HG03066 (cell line): ENCODE results near the gene LRGUK.

Source experiments
- ATAC-seq: cut with Tn5 transposase; IDR thresholded peaks from one replicate; pipeline ENCODE4 v1.9.1; 2021; ENCODE audit warnings: low read depth; ENCODE audit not compliant: unreplicated experiment

LRGUK gene

DNA sequence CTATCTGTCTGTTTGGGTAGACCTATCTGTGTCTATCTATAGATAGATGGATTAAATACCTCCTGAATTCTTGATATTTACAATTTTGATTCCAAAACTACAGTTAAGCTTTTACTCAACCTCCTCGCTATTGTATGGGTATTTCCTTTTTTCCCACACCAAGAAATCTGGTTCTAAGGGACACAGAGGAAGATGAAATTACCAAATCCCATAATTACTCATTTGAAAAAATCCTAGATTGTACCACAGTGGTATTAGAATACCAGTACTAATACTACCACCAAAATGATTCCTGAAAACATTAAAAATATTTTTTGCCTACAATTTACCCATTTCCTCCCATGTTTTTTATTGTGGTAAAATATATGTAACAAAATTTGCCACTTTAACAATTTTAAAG, 53.2 kb downstream of the LRGUK start:
- no peak for ATAC-seq

DNA sequence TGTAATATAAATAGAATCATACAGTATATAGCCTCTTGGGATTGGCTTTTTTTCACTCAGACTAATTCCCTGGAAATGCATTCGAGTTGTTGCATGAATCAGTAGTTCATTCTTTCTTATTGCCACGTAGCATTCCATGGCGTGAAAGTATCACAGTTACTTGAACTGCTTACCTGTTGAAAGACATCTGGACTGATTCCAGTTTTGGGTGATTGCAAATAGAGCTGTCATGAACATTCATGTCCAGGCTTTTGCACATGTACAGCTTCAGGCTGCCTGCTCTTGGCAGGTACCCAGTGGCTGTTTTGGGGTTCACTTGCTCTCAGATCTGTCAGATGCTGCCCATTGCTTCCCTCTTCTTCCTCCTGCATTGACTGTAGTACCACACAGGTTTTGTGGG, 54.9 kb downstream of the LRGUK start:
- ATAC-seq, result no peak

DNA sequence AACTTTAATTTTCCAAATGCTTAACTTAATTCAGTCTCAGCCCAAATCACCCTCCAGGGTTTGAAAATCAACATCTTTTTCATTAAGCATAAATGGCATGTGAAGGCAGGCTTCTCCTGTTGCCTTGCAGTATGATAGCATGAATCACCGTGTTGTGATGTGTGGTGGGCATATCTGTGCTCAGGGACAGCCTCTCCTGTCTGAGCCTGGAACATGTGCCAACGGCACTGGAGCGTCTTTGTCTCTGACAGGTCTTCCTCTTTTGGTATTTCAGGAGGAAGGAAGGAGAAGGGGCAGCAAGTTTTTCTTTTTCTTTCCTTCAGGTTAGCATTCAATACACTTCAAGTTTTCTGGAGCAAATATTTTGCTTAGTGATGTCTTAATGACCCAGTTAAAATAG, 57.6 kb downstream of the LRGUK start:
- no peak for ATAC-seq

DNA sequence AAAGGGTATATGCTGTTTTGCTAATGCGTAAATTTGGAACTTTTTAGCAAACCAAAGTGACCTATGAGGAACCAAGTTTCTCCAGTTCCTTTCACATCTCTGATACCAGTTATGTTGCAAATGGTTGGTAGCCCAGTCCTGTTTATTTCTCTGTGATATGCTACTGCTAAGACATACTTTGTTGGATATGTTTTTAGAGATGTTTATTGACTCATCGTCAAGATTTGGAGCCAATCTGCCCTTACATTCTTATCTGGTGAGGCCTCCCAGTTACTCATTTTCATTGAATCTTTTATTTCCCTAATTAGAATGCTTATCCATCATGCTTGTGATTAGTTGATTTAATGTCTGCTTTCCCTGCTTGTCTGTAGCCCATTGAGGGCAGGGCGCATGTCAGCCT, 58.9 kb downstream of the LRGUK start:
- ATAC-seq, result no peak

DNA sequence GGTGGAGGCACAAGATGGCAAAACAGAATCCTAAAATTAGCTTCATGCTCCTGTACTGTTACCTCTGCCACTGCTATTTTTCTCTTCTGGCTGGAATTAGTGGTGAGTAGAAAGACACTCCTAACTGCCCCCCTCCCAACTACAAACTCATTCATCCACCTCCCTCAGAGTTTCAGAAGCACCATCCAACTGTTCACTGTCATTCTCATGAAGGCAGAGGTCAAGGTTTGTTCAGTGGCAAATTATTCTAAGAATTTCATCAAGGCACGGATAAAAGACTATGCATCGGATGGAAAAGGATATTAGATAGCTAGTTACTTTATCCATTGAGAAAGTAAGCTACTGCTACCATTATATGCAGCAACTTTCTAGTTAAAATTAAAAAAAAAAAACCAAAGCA, 59.7 kb downstream of the LRGUK start:
- no peak for ATAC-seq

DNA sequence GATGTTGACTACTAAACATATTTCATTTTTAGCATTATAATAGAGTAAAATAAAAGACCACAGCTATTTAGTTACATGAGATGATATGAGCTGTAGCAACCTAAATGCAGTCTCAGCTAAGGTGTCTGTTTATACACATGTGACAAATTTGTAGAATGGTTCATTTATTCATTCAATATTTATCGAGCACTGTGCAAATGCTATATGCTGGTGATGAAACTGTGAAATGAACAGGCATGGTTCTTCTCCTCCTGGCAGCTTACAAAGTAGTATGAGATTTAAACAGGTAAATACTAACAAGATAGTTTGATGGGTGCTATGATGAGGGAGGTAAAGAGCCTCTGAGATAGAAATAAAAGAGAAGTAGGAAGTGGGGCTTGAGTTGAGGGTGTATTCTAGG, 60.8 kb downstream of the LRGUK start:
- no peak for ATAC-seq

DNA sequence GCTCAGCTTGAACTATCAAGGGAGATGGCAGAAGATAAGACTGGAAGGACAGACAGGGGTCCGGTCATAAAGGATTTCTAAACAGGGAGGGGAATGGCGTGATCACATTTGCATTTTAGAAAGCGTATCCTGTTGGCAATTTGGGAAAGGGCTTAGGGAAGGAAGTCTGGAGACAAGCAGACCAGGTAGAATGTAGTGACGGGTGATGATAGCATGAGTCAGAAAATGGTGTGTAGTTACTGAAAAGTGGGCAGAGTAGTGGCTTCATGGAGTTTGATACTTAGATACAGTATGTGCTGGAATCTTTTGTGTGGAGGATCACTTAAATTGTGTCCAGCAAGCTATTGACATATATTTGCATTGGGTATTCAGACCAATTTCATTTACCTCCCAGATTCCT, 61.2 kb downstream of the LRGUK start:
- ATAC-seq, result no peak

DNA sequence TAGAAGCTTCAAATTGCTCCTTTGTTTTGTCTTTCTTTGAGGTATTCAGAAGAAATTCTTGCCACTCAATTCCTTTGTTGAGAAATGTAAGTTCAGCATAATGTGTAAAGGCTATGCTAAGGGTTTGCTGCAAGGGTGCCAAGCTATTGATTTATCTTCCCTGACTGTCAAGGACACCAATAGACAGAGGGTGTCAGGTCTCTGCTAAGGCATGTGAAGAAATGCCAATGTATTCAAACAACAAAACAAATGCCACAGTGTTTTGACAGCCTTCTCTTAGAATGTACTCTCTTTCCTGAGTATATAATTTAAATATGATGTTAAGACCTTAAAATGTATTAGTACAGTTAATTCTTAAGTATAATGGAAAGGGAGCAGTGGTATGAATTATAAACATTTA, 62.4 kb downstream of the LRGUK start:
- ATAC-seq, result no peak

DNA sequence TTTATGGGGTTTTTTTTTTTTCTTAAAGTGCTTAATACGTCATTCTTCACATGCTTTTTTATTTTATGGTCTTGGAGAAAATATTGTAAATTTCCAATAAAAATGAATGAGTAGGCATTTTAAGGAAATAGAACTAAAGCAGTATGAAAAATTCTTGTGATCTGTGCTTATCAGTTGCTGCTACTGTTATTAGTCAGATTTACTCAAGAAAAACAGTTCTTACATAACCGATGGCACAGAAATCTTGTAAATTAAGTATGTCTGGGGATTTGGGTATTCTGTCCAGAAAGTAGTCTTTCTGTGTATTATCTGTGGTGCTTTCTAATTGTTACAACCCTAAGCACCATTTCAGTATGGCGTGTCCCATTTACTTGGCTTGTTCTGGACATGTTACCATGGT, 64.7 kb downstream of the LRGUK start:
- ATAC-seq, result no peak

DNA sequence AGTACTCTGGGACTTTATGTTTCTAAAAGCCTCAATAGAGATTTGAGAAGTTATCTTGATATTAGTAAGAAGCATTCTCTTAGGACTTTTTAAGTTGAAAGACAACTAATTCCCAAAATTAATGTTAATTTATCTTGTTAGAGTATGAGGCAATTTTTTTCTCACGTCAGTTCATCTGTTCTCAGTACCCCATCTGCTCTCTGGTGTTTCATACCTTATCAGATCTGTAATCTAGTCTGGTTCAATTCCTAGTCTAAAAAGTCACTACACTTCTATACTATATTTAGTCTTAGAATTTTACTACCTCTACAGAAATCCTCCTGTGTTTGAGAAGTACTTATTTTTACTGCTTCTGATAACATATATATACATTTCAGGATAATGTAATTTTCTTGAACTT, 66.1 kb downstream of the LRGUK start:
- ATAC-seq, result no peak

DNA sequence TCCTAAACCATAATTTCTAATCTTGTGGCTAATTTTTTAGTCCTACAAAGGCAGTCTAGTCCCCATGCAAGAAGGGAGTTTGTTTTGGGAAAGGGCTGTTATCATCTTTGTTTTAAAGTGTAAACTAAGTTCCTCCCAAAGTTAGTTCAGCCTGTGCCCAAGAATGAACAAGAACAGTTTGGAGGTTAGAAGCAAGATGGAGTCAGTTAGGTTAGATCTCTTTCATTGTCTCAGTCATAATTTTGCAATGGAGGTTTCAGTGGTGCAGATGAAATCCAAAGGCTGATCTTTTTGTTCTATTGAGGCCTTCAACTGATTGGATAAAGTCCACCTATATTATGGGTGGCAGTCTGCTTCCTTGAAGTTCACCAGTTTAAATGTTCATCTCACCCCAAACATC, 68.1 kb downstream of the LRGUK start:
- no peak for ATAC-seq

DNA sequence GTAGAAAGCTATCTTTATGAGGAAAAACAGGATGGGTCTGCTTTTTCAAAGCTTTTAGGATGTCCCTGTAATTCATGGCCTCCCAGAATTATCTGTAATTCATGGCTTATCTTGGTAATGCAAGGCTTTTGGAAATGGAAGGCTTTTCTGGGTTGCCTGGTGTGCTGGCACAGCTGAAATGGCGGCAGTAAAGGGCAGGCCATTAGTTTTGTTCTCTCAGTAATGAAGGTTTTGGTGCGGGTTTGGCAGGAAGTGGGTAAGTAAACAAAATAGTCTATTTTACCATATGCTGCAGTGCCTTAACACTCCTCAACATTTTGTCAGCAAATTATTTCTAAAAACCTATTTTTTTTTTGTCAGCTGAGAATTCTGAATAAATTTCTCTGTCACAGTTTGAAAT, 69.3 kb downstream of the LRGUK start:
- no peak for ATAC-seq

DNA sequence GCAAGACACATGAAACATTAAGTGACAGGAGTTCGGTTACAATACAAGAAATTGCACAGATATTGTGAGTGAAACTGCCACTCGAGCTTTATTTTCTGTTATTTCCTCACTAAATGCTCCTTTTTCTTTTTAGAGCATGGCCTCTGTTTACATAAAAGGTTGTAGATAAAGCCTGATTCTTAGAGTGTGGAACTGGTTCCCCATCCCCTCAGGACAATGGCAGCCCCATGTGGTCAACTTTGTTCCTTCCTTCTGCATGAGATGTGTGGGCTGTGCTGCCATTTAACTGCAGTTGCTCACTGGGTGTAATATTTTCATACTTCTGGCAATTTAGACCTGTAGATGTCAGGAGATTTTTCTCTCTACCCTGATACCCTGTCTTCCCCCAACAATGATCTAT, 70.2 kb downstream of the LRGUK start:
- ATAC-seq, result no peak

DNA sequence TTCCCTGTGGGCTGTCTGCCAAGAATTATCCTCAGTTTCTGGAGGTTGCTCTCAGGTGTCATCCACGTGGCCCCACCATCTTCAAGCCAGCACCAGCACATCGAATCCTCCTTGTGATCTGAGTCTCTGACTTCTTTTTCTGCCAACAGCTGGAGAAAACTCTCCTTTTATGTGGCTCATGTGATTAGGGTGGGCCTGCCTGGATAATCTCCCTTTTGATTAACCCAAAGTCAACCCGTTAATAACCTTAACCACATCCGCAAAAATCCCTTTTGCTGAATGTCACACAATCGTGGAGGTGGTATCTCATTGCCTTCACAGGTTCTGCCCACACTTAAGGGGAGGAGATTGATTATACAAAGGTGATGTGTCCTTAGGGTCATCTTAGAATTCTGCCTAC, 73.8 kb downstream of the LRGUK start:
- no peak for ATAC-seq

DNA sequence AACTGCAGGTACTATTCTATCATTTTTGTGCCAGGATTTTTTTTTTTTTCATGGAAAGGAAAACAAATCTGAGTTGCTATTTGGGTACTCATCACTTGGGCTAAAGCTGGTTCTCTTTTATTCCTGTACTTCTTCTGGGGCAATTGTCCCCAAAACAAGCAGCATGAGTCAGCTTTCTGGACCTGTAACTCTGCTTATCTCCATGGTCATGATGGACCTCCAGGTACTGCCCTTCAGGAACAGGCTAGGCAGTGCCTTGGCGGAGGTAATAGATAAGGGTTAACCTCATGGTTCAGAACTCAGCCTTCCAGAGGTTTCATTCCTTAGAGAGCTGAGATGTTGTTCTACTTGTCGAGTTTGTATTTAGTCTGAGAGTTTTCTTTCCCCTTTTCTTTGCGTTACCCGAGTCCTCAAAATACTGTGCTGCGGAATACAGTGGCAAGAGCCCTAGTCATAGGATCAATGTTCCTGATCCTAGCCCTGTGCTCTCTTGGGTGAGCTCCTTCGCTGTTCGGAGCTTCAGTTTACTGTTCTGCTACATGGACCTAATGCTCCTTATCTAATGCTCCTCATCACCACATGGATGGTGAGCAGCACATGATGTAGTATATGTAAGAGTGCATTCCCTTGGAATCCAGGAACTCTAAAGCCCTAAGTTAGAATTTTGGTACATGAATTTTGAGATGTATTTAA, 74.6 kb downstream of the LRGUK start:
- ATAC-seq, result no peak

DNA sequence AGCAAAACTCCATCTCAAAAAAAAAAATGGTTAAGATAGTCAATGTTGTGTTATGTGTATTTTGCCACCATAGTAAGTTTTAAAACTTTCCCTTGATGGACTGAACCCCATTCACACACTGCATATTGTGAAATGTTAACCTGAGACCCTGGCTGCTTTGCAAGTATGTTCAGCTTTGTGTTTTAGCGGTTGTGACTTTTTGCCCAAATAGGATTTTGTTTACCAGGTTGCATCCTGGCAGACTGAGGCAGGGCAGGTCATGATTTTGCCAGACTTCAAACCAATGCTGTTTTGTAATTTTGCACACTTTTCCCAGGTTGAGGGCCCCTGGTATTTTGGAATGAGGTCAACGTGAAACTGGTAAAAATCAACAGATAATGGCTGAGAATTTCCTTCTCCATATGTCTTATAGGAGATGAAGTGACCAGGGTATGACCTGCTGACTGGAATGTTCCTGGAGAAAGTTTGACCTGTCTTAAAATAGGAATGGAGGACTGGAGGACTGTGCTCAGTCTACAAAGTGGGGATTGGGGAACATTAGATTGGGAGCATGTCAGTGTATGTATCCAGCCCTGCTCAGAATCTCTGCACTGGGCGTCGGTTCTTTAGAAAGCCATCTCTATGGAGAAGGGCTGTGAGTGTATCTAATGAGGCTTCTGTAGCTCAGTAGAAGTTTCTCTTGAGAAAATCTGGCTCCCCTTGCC, 76.2 kb downstream of the LRGUK start:
- no peak for ATAC-seq

DNA sequence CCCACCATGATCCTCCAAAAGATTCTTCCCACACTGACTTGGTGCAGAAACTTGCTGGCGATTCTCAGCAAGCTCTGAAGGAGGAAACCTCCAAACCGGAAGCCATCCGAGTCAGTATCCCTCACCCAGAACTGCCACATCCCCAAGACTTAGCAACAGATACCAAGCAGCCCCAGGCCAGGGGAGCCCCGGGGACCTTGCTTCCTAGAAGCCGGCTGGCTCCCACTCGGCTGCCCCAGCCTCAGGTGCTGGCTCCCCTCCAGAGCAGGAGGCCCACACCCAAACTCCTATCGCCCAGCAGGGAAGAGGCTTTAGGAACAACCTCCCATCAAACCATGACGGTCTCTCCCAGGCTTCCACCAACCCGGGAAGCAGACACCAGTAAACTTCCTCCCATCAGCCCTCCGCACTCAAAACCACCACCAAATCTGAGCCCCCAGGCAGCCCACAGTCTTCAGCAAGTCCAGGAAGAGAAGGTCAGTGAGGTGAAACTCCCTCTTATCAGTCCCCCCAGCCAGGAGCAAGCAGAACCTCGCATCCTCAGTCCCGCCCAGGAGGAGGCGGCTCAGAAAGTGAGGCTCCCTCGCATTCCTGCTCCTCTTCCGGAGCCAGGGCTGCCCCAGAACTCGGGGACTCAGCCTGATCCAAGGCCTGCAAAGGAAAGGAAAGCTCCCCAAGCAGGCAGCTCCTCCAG, 82.3 kb downstream of the LRGUK start:
- ATAC-seq, result no peak

DNA sequence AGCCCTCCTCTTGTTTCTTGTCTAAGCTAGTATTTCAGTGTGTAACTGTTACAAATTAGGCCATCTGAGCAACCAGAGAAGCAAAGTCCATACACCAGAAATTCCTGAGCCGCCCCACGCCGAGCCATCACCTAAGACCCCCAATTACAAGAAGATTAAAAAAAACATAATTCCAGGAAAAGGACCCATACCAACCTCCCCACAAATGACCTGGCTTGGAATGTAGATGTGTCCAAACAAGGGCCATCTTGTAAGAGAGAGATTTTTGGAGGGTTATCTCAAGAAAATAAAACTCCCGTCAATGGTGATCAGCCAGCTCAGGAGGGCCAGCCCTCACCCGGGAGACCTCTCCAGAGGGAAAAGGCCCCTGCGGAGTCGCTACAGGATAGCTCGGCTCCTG, 83.1 kb downstream of the LRGUK start:
- ATAC-seq, result no peak

DNA sequence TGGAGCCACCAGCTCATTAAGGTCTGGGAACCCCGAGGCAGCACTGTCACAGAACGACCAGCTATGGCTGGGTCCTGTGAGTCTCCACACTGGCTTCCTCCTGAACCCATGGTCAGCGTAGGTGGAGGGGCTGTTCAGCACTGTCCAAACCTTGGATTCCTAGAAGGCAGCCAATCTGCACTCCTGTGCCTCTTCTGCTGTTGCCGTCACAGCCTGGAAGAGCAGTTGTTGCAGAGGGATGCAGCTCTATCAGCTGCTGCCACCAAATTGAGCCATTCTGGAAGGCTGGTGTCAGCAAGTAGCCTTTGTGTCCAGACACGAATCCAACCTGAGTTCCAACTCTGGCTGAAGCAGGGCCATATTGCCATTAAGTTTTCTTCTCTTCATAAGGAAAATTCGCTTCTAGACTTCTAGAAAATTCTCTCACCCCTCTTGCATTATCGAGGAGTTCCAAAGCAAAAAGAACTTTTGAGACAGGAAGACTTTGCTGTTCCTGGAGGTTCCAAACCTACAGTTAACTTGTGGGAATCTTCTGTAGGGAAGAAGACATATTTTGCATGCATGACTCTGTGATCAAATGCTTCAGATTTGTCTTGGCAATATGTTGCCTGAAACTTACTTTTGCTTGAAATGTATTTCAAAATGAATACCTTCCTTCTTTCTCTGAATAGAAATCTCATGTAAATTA, 84.0 kb downstream of the LRGUK start:
- ATAC-seq, result no peak

DNA sequence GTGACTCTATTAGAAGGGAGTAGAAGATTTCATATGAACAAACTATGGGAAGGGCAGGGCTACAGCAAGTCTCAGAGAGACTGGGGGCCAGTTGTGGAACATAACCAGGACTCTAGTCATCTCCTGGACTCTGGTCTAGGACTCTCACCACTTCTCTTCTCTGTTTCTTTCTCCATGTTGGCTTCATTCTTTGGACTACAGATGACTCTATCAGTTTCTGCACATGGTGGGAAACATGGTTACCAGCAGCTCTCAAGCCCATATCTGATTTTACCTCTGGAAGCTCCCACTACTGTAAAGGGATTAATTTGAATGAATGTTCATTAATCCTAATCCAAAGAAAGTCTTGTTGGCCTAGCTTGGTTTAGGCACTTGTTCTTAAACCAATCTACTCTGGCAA, 84.7 kb downstream of the LRGUK start:
- no peak for ATAC-seq
